CD4-positive, alpha-beta T cell treated with Interleukin-4 for 4 hours (primary cell): Measurements from ENCODE around the gene TGM5.

Source experiments
- DNase-seq: peaks from one replicate; pipeline ENCODE4 v3.0.0-alpha.2; 2020

TGM5 gene

GRCh38 chr15:43185157-43186002 is 81.3 kb downstream of the TGM5 start, which contains the start of gene CCNDBP1:
Gene CCNDBP1 (plus strand): TSS chr15:43185403. CDS start chr15:43185499, 96 bp downstream.
- DNase-seq = peak; percentile 90

- DNase-seq = no peak
Measured at GRCh38 chr15:43184407-43185124, 82.2 kb downstream of the TGM5 start.

- DNase-seq = no peak
Measured at GRCh38 chr15:43183270-43183669, 83.5 kb downstream of the TGM5 start.
